ENCODE measurements around the gene CDC42BPB. TPM values are rescaled to one million over a fixed set of nuclear protein-coding genes. Genes with fewer than 3 reads are reported as not detected.

Gene CDC42BPB
- total and polyA plus RNA-seq, 2 donors from 2014 or later, result 22.5 to 127 TPM

DNA sequence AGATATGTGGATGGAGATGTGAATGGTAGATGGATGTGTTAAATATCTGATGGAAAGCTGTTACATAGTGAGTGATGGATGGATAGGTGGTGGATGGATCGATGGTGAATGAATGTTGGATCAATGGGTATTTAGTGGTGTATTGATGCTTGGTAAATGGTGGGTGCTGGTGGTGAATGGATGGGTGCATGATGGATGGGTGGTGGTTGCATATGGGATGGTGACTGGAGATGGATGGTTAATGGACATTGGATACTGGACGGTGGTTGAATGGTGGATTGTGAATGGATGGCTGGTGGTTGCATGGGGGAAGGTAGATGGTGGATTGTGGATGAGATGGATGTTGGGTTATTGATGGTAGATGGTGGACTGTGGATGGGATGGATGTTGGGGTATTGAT is 24.6 kb upstream of the CDC42BPB start:
- TF ChIP-seq, protein P1, sequence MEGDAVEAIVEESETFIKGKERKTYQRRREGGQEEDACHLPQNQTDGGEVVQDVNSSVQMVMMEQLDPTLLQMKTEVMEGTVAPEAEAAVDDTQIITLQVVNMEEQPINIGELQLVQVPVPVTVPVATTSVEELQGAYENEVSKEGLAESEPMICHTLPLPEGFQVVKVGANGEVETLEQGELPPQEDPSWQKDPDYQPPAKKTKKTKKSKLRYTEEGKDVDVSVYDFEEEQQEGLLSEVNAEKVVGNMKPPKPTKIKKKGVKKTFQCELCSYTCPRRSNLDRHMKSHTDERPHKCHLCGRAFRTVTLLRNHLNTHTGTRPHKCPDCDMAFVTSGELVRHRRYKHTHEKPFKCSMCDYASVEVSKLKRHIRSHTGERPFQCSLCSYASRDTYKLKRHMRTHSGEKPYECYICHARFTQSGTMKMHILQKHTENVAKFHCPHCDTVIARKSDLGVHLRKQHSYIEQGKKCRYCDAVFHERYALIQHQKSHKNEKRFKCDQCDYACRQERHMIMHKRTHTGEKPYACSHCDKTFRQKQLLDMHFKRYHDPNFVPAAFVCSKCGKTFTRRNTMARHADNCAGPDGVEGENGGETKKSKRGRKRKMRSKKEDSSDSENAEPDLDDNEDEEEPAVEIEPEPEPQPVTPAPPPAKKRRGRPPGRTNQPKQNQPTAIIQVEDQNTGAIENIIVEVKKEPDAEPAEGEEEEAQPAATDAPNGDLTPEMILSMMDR (IDR thresholded peaks at IDR 0.05; ENCODE audit: borderline replicate concordance, extremely low read depth, insufficient read depth), result no peak
- H3K4me3 ChIP-seq (ENCODE audit: low read length in 3 of 3), result no peak overlapping the region
- DNase-seq, result no peak
- FAIRE-seq, result no peak
- intact Hi-C loops (cut with DNase I), result no loop called here
- no peak overlapping the region for H3K27ac ChIP-seq (ENCODE audit: low read depth in 2 of 2, low read length in 2 of 2)
- H3K27me3 ChIP-seq (ENCODE audit: control insufficient read depth, insufficient read depth, low read length), result no peaks in the 10 kb centered on the region
- H3K36me3 ChIP-seq (ENCODE audit: control insufficient read depth in 2 of 3, insufficient read depth in 3 of 3, low read length in 3 of 3), result no peaks in the 10 kb centered on the region
- H3K4me1 ChIP-seq (ENCODE audit: control insufficient read depth in 2 of 3, insufficient read depth in 2 of 3, low read depth in 1 of 3, low read length in 3 of 3), result peaks cover 0 to 5% (median 0%) of the 10 kb centered on the region in 3 donors
- H3K9me3 ChIP-seq (ENCODE audit: control insufficient read depth in 2 of 3, insufficient read depth in 1 of 3, low read length in 3 of 3), result no peaks in the 10 kb centered on the region
- no peak overlapping the region for H3K9ac ChIP-seq (ENCODE audit: low read length in 3 of 3)

DNA sequence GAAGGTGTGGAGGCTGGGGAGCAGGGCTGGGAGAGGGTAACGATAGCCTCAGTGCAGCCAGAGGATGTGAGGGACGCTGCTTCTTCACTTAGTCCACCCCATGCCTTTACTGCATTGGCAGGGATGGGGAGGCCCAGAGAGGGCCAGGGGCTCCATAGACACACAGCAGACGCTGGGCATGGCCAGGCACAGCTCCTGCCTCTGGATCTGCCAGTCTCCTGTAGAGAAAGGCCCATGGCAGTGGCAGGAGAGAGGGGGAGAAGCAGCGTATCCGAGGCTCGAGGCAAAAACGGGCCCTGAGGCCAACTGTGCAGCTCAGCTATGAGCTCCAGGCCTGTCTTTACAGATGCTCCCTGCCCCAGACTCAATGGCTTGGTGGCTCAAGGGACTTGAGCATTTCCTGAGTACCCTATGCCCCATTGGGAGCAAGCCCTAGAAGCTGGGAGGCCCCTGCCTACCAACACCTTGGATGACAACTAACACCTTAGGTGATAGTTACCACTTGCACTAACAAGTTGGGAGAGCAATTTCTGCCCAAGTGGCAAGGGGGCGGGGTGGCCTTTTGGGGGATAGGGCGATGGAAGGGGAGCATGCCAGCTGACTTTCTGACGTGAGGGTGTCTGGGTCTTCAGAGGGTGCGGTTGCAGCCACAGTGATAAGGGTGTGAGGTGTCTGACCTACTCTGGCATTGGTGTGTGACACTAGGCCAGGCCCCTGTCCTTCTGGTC is 21.7 kb upstream of the CDC42BPB start:
- intact Hi-C loops (cut with DNase I), result loop anchor here (5.0 kb wide), 1 partner anchor 213 kb away; no protein-coding TSS in a partner anchor
- DNase-seq, result no peak
- Histone ChIP-seq H3K9ac (ENCODE audit: low read length in 3 of 3) (no peak overlapping the region), H3K27ac (ENCODE audit: low read depth in 2 of 2, low read length in 2 of 2) (no peak overlapping the region), H3K9me3 (ENCODE audit: control insufficient read depth in 2 of 3, insufficient read depth in 1 of 3, low read length in 3 of 3) (no peaks in the 10 kb centered on the region), H3K27me3 (ENCODE audit: control insufficient read depth, insufficient read depth, low read length) (no peaks in the 10 kb centered on the region), H3K36me3 (ENCODE audit: control insufficient read depth in 2 of 3, insufficient read depth in 3 of 3, low read length in 3 of 3) (no peaks in the 10 kb centered on the region), H3K4me3 (ENCODE audit: low read length in 3 of 3) (no peak overlapping the region), H3K4me1 (ENCODE audit: control insufficient read depth in 2 of 3, insufficient read depth in 2 of 3, low read depth in 1 of 3, low read length in 3 of 3) (peaks cover 0 to 7% (median 7%) of the 10 kb centered on the region in 3 donors)
- FAIRE-seq, result no peak
- TF ChIP-seq, protein P1 (IDR thresholded peaks at IDR 0.05; ENCODE audit: borderline replicate concordance, extremely low read depth, insufficient read depth), result no peak

DNA sequence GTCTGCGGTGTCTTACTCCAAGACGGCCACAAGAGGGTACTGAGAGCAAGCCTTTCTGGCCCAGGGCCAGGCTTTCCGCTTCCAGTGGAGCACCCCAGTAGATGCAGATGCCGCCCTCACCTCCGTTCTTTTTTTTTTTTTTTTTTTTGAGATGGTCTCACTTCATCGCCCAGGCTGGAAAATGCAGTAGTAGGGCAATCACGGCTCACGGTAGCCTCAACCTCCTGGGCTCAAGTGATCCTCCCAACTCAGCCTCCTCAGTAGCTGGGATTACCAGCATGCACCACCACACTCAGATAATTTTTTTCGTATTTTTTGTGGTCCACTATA is 21.0 kb upstream of the CDC42BPB start:
- FAIRE-seq (no peak), DNase-seq (peak; percentile 82 to 93 (median 88))
- no peak overlapping the region for H3K9ac ChIP-seq (ENCODE audit: low read length in 3 of 3)
- H3K4me1 ChIP-seq (ENCODE audit: control insufficient read depth in 2 of 3, insufficient read depth in 2 of 3, low read depth in 1 of 3, low read length in 3 of 3), result peaks cover 0 to 11% (median 9%) of the 10 kb centered on the region in 3 donors
- no peaks in the 10 kb centered on the region for H3K27me3 ChIP-seq (ENCODE audit: control insufficient read depth, insufficient read depth, low read length)
- H3K27ac ChIP-seq (ENCODE audit: low read depth in 2 of 2, low read length in 2 of 2), result no peak overlapping the region
- TF ChIP-seq, protein P1 (IDR thresholded peaks at IDR 0.05; ENCODE audit: borderline replicate concordance, extremely low read depth, insufficient read depth), result peak; percentile 86
- intact Hi-C loops (cut with DNase I), result loop anchor here (5.0 kb wide), 1 partner anchor 214 kb away; no protein-coding TSS in a partner anchor
- no peak overlapping the region for H3K4me3 ChIP-seq (ENCODE audit: low read length in 3 of 3)
- no peaks in the 10 kb centered on the region for H3K36me3 ChIP-seq (ENCODE audit: control insufficient read depth in 2 of 3, insufficient read depth in 3 of 3, low read length in 3 of 3)
- H3K9me3 ChIP-seq (ENCODE audit: control insufficient read depth in 2 of 3, insufficient read depth in 1 of 3, low read length in 3 of 3), result no peaks in the 10 kb centered on the region
